Lower leg skin (tissue), 4 donors: ENCODE results near the gene LMO4. TPM values are rescaled to one million over a fixed set of nuclear protein-coding genes. Genes with fewer than 3 reads are reported as not detected.

Source experiments
- DNase-seq, 2 donors: peaks; one replicate each; pipeline ENCODE4 v3.0.0-alpha.2; 2019; ENCODE audit warnings: low spot score in 2 of 2
- H3K4me3 ChIP-seq: fragments of 200-600 bp; sonication (generic); 2 replicates; pipeline ENCODE4 v1.5.1; 2017; ENCODE audit warnings: mild to moderate bottlenecking, low read depth; ENCODE audit not compliant: poor library complexity, severe bottlenecking
- POLR2A ChIP-seq, 2 donors: fragments of 450-650 bp; IDR thresholded peaks; one replicate each; pipeline ENCODE4 v1.6.1; 2016 to 2017; ENCODE audit warnings: antibody characterized with exemption in 2 of 2, mild to moderate bottlenecking in 1 of 2, moderate library complexity in 1 of 2
- WGBS, 2 donors: methylation state at CpG; one replicate each; pipeline ENCODE4 v1.1.5; 2018; 5-methylcytosine and 5-hydroxymethylcytosine counted together
- intact Hi-C: fragments of 100-400 bp; cut with DNase I; formaldehyde crosslinking; loops from one replicate; pipeline ENCODE4 v1.15.0; 2023; ENCODE audit warnings: low total_unique reads
- total RNA-seq, 4 donors: library from RNA; depleted of rRNA; stranded (reverse); fragments of >200 nt; gene quantifications; one replicate each; pipeline ENCODE4 v1.1.0, GENCODE V29; 2016
- TF ChIP-seq, protein P1 (sequence below), 3 donors: fragments of 450-650 bp; IDR thresholded peaks; one replicate each; pipeline ENCODE4 v1.5.1; 2016; ENCODE audit warnings: antibody characterized with exemption in 3 of 3, mild to moderate bottlenecking in 3 of 3, moderate library complexity in 2 of 3

The LMO4 gene
- total RNA-seq, 4 donors from 2014 or later = 21.2 to 63.3 (median 43.5) TPM

DNA sequence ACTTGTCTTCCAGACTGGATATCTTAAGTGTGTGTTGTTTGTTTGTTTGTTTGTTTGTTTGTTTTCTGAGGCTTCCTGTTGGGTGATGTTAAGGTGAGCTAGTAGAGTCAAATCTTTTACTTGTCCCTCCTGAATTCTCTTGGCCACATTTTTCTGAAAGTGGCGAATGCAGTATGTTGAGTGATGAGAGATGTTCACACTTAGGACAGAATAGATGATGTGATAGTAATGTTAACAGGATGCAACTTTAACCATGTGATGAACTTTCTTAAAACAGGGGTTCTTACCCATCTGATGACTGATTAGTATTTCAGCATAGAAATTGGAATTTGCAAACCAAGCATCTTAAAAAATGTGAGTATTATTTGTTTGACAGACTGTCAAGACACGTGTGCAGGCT lies 40.2 kb downstream of the LMO4 start:
- no peak for TF ChIP-seq POLR2A (IDR thresholded peaks at IDR 0.05)
- TF ChIP-seq, protein P1, sequence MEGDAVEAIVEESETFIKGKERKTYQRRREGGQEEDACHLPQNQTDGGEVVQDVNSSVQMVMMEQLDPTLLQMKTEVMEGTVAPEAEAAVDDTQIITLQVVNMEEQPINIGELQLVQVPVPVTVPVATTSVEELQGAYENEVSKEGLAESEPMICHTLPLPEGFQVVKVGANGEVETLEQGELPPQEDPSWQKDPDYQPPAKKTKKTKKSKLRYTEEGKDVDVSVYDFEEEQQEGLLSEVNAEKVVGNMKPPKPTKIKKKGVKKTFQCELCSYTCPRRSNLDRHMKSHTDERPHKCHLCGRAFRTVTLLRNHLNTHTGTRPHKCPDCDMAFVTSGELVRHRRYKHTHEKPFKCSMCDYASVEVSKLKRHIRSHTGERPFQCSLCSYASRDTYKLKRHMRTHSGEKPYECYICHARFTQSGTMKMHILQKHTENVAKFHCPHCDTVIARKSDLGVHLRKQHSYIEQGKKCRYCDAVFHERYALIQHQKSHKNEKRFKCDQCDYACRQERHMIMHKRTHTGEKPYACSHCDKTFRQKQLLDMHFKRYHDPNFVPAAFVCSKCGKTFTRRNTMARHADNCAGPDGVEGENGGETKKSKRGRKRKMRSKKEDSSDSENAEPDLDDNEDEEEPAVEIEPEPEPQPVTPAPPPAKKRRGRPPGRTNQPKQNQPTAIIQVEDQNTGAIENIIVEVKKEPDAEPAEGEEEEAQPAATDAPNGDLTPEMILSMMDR (IDR thresholded peaks at IDR 0.05) = no peak
- intact Hi-C loops = no loop called here
- no peak overlapping the region for H3K4me3 ChIP-seq
- 89 to 91% methylated on average over 2 of the region's 2 CpGs for WGBS, 2 donors
- no peak for DNase-seq

DNA sequence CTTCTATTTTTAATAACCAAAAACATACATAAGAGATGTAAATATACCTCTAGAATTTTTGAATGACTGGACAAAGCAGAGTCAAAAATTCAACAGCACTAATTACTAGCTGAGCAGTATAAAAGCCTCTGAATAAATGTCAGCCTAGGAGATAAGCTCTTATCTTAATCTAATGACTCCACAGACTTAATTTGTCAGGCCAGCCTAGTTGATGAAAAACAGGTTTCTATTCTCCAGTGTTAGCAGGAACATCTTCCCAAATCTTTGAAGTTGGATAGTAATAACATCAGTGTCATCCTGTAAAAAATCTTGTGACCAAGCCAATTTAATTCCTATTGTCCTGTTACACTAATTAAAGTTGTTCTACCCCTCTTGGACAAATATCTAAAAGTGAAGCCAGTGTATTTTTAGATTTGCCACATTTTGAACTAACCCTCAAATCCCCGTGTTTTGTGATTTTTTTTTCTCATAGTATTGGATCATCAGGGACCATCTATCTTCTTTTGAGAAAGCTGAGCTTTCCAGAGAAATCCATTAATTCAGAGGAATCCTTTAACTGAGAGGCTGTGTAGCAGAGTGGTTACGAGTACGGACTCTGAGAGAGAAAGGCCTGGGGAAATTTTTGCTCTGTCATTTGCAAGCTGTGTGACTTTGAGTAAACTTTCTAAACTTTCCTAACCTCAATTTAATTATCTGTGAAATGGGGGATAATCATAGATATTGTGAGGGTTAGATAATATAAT lies 41.2 kb downstream of the LMO4 start:
- intact Hi-C loops = no loop called here
- WGBS, 2 donors = 74 to 76% methylated on average over 3 of the region's 3 CpGs
- no peak for DNase-seq
- no peak overlapping the region for H3K4me3 ChIP-seq
- TF ChIP-seq, protein P1 (IDR thresholded peaks at IDR 0.05) = no peak
- TF ChIP-seq POLR2A (IDR thresholded peaks at IDR 0.05) = no peak

DNA sequence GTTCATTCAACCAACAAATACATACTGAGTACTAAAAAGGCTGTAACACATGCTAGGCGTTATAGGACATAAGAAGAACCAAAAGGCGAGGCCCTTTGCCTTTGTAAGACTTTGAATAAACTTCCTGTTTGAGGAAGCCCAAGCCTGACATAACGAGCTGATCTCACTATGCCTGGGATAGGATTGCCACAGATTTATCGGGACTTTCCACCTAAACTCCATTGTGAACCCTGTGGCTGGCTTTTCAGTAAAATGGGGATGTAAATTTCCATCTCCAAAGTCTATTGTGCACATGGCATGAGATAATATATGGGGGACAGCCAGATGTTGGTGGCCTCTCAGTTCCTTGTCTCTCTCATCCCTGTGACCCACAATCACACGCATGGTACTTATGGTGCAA lies 41.9 kb downstream of the LMO4 start:
- intact Hi-C loops = no loop called here

DNA sequence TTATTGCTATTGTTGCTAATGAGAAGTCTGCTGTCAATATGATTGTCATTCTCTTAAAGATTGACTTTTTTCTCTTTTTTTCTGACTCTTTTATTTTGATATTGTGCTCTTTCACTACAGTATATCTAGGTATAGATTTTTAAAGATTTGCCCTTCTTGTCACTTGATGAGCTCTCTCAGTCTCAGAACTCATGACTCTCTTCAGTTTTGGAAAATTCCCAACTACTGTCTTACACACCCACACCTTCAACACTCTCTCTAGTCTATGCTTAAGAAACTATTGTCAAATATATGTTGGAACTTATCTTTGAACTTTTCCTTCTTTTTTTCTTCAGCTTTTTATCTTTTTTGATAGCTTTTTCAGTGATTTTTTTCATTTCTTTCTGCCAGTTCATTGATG lies 50.6 kb downstream of the LMO4 start:
- intact Hi-C loops = no loop called here
- H3K4me3 ChIP-seq = no peak overlapping the region
- DNase-seq = no peak
- TF ChIP-seq, protein P1 (IDR thresholded peaks at IDR 0.05) = no peak
- no peak for TF ChIP-seq POLR2A (IDR thresholded peaks at IDR 0.05)

More for the DNA sequence above, 41.9 kb downstream of the LMO4 start:
- TF ChIP-seq, protein P1 (IDR thresholded peaks at IDR 0.05) = no peak
- TF ChIP-seq POLR2A (IDR thresholded peaks at IDR 0.05) = no peak
- H3K4me3 ChIP-seq = no peak overlapping the region
- WGBS, 2 donors = 73 to 83% methylated on average over 5 of the region's 5 CpGs
- no peak for DNase-seq

DNA sequence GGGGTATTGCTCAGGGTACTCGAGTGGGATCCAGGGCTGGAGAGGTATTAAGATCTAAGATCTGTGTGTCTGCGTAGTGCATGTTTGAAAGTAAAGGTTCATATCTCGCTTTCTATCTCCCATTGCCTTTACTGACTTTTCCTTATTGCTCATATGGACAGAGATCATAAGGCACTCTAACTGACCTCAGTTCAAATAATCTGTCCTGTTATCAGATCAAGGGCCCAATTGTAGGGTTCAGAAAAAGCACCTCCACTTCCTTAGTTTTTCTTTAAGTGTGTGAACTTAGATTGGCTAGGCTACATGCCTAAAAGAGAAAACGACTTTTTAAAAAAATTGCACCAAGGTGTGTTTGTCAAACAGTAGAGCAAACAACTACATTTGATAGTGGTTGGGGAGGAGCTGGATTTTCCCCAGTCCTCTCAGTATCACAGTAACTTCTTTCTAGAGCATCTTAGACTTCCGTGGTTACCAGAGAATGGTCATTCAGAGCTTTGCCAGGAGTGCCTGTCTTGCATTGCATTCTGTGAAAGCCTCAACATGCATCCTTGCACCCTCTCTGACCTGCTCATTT lies 57.6 kb downstream of the LMO4 start:
- intact Hi-C loops = no loop called here
- H3K4me3 ChIP-seq = no peak overlapping the region
- no peak for DNase-seq
- no peak for TF ChIP-seq POLR2A (IDR thresholded peaks at IDR 0.05)
- TF ChIP-seq, protein P1 (IDR thresholded peaks at IDR 0.05) = no peak
- 82 to 90% methylated on average over 5 of the region's 5 CpGs for WGBS, 2 donors
